GM19193 (cell line): ENCODE measurements around the gene YIF1A.

ENCODE experiments used
- POLR2A ChIP-seq: IDR thresholded peaks from 4 replicates; pipeline ENCODE4 v1.6.1; 2011; ENCODE audit not compliant: insufficient read depth, insufficient read length; ENCODE audit errors: extremely low read depth

The YIF1A gene

GRCh38 chr11:66329165-66329673 lies 40.3 kb upstream of the YIF1A start:
- TF ChIP-seq POLR2A, result no peak

DNA sequence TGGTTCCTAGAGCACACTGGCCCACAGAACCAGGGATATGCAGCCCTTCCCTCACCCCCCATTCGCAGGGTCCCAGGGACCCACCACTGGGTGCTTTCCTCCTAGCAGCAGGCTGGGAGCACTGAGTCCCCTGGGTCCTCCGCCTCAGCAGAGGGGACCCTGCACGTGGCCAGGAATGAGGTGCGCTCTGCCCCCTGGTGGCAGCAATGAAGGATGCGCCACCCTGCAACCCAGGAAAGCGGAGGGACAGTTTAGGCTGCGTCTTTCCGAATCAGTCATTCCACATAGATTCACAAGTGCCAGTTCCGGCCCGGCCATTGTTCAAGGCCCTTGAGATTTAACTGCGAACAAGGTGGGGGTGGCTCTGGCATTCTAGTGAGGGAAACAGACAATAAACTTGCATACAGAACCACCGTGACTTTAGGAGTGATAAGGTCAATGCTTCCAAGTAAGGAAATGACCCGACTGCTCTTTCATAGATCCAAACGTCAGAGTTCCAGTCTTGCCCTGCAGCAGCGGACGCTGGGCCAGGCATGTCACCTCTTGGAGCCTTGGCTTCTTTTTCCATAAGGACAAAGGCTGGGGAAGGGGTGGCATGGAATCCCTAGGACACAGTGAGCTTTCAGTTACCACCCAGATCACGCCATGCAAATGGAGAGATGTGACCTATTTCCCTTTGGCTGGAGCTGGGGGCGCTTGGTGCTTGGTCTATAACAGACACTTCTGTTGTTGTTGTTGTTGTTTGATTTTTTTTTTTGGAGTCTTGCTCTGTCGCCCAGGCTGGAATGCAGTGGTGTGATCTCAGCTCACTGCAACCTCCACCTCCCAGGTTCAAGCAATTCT lies 39.6 kb upstream of the YIF1A start:
- TF ChIP-seq POLR2A, result no peak

- no peak for TF ChIP-seq POLR2A
These were observed 39.0 kb upstream of the YIF1A start for GRCh38 chr11:66328031-66328301.

- no peak for TF ChIP-seq POLR2A
These were observed 38.5 kb upstream of the YIF1A start for GRCh38 chr11:66327171-66328030.

GRCh38 chr11:66326261-66327111 lies 37.5 kb upstream of the YIF1A start:
- no peak for TF ChIP-seq POLR2A

DNA sequence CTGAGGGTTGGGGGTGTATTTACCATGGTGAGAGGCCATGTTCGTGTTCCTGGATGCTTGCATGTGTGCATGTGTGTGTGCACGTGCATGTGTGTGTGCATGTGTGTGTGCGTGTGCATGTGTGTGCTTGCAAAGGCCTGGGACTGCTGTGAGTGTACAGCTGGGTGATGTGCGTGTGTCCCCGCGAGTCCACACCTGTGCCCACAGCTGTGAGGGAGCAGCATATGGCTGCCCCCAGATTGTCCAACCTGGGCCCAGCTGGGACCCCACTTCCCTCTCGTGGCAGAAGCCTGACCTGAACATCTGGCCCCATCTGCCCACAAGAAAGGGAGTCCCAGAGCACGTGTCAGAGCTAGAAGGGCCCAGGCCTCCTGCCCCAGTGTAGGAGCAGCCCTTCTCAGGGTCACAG lies 36.3 kb upstream of the YIF1A start:
- no peak for TF ChIP-seq POLR2A

DNA sequence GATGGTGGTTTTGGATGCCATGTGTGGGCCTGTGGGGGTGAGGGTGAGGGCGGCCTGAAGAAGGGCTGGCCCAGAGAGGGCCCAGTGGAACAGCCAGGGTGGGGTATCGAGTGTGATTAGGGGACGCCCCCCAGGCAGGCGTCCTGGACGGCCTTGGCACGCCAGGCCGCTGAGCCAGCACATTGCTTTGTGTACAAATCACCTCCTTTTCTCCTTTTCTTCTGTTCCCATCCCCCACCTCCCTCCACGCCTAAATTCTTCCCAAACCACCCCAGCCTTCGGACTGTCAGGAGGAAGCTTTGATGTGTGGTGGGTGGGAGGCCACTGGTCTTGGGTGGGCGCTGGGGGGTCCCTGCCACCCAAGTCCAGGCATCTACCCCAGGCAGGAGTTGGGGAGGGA lies 35.7 kb upstream of the YIF1A start:
- no peak for TF ChIP-seq POLR2A

DNA sequence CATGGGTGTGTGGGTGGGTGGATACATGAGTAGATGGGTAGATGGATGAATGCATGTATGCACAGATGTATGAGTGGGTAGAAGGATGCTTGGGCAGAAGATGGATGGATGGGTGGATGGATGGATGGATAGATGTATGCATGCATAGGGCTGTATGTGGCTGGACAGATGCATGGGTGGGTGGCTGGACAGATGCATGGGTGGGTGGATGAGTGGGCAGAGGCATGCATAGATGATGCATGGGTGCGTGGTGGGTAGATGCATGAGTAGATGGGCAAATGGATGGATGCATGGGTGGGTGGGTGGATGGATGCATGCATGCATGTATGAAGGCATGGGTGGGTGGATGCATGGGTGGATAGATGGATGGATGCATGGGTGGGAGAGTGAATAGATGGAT lies 34.7 kb upstream of the YIF1A start:
- TF ChIP-seq POLR2A, result no peak

DNA sequence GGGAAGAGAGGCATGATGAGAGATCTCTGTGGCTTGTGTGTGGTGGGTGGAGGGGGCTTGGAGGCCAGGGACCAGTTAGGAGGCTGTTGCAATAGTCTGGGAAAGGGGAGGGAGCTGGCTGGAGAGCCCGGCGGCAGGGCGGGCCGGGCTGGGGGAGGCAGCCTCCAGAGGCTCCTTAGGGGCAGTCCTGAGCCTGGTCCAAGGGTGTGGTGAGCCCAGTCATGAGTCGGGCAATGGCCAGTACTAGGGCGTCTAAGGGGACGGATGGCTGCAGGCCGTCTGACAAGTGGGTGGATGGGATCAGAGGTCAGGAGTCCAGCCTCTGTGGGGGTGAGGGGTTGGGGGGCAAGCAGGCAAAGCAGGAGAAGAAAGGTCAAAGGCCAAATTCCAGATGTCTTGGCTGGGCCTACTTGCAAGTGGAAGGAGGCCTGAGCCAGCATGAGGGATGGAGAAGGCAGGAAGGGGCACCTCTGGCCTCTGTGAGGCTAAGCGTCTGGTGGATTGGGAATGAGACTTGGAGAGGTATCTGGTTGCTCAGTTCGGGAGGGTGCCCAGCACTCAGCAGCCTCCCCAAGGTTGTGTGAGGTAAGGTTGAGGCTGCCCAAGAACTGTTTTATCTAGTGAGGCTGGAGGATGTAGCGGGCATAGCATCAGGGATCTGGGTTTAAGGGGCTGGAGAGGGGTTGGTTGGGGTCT lies 33.9 kb upstream of the YIF1A start:
- TF ChIP-seq POLR2A, result no peak

DNA sequence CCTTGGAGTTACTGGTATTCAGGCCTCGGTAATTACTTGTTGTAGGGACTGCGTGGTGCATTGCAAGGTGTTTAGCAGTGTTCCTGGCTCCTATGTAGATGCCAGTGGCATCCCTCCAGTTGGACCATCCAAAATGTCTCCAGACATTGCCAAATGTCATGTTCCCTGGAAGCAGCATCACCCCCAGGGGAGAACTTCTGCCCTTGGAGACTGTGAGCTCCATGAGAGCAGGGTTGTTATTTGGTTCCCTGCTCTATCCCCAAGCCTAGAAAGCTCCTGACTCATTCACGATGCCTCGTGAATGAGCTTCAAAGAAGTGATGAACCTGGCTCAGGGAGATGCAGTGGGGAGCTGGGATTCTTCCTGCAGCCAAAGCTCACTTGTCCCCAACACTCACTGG lies 32.7 kb upstream of the YIF1A start:
- no peak for TF ChIP-seq POLR2A

GRCh38 chr11:66318600-66318970 lies 29.6 kb upstream of the YIF1A start:
- no peak for TF ChIP-seq POLR2A

- TF ChIP-seq POLR2A, result peak; percentile 38
These were observed 29.0 kb upstream of the YIF1A start for GRCh38 chr11:66317723-66318599.

DNA sequence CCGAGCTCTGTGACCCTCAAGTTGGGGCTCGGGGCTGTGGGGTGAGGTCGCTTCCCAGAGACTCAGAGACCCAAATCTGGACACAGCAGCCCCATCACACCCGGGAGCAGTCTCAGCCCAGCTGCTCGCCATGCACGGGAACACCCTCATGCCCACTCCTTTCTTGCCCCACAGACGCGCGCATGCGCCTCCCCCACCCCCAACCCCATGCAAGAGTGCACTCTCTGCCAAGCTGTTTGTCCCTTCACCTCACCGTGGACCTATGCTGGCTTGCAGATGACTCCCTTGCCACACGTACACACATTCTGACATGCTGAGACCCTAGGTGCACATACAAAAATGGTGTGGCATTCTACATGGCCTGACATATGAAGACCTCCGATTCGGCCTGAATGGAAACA lies 28.4 kb upstream of the YIF1A start:
- TF ChIP-seq POLR2A, result peak; percentile 14

- no peak for TF ChIP-seq POLR2A
These were observed 27.9 kb upstream of the YIF1A start, which contains the start of gene CD248 for GRCh38 chr11:66316849-66317251. Gene CD248 (minus strand): TSS chr11:66317044. CDS start chr11:66317027, 17 bp downstream.
